Esophagus squamous epithelium (tissue), 4 donors: ENCODE measurements around the gene CNOT1.

Experiments used
- CTCF ChIP-seq, 6 experiments: fragments of 450-650 bp in 4 of 6; fragments of 200-600 bp in 2 of 6; sonication (generic) in 2 of 6; IDR thresholded peaks; one replicate each; pipeline ENCODE4 v1.5.1; 2016 to 2019; ENCODE audit warnings: antibody characterized with exemption in 6 of 6, mild to moderate bottlenecking in 4 of 6, moderate library complexity in 4 of 6
- POLR2A ChIP-seq, 4 donors: fragments of 450-650 bp; IDR thresholded peaks; one replicate each; pipeline ENCODE4 v1.6.1; 2017; ENCODE audit warnings: antibody characterized with exemption in 4 of 4, mild to moderate bottlenecking in 4 of 4, moderate library complexity in 3 of 4

- TF ChIP-seq CTCF (IDR thresholded peaks at IDR 0.05) (no peak), POLR2A (IDR thresholded peaks at IDR 0.05) (no peak)
Measured at GRCh38 chr16:58649707-58650106, 20.1 kb upstream of the CNOT1 start.
